Central memory CD4-positive, alpha-beta T cell (primary cell): ENCODE results near the gene PRKG1.
"Not testable (repeated sequence)": the region's sequence is repeated elsewhere in the genome, so short reads cannot be mapped to it uniquely, and the experiment has no call there.

Experiments
- DNase-seq: peaks from one replicate; pipeline ENCODE4 v3.0.0; 2022

PRKG1 gene

GRCh38 chr10:51231754-51232153 is 157.5 kb downstream of the PRKG1 start:
- no peak for DNase-seq

GRCh38 chr10:51233337-51234100 is 159.2 kb downstream of the PRKG1 start:
- no peak for DNase-seq

GRCh38 chr10:51235865-51236264 is 161.6 kb downstream of the PRKG1 start:
- DNase-seq = no peak

- DNase-seq = no peak
Observed at GRCh38 chr10:51239006-51239405, 164.7 kb downstream of the PRKG1 start.

GRCh38 chr10:51241461-51241860 is 167.2 kb downstream of the PRKG1 start:
- no peak for DNase-seq

- DNase-seq = no peak
Observed at GRCh38 chr10:51242393-51242792, 168.1 kb downstream of the PRKG1 start.

GRCh38 chr10:51244309-51244708 is 170.0 kb downstream of the PRKG1 start:
- no peak for DNase-seq

GRCh38 chr10:51244748-51245490 is 170.6 kb downstream of the PRKG1 start:
- DNase-seq = no peak

GRCh38 chr10:51246156-51246555 is 171.9 kb downstream of the PRKG1 start:
- DNase-seq = no peak

GRCh38 chr10:51250278-51250920 is 176.1 kb downstream of the PRKG1 start:
- DNase-seq = no peak

- no peak for DNase-seq
Observed at GRCh38 chr10:51251110-51251509, 176.8 kb downstream of the PRKG1 start.

GRCh38 chr10:51255381-51255780 is 181.1 kb downstream of the PRKG1 start:
- no peak for DNase-seq

GRCh38 chr10:51257511-51258248 is 183.4 kb downstream of the PRKG1 start:
- no peak for DNase-seq

- no peak for DNase-seq
Observed at GRCh38 chr10:51260376-51260775, 186.1 kb downstream of the PRKG1 start.

GRCh38 chr10:51266496-51266895 is 192.2 kb downstream of the PRKG1 start:
- no peak for DNase-seq

GRCh38 chr10:51267980-51268570 is 193.8 kb downstream of the PRKG1 start:
- not testable (repeated sequence) for DNase-seq

- DNase-seq = no peak
Observed at GRCh38 chr10:51269821-51270220, 195.5 kb downstream of the PRKG1 start.

GRCh38 chr10:51270936-51271530 is 196.7 kb downstream of the PRKG1 start:
- DNase-seq = no peak

GRCh38 chr10:51272099-51272498 is 197.8 kb downstream of the PRKG1 start:
- DNase-seq = not testable (repeated sequence)

GRCh38 chr10:51272555-51272954 is 198.3 kb downstream of the PRKG1 start:
- no peak for DNase-seq

GRCh38 chr10:51273574-51273973 is 199.3 kb downstream of the PRKG1 start:
- DNase-seq = no peak

GRCh38 chr10:51276097-51276496 is 201.8 kb downstream of the PRKG1 start:
- not testable (repeated sequence) for DNase-seq
